ENCODE results near the gene FNDC3B.

FNDC3B gene

GRCh38 chr3:172296248-172296974 lies 257.0 kb downstream of the FNDC3B start:
- Histone ChIP-seq H3K4me1 (ENCODE audit: control insufficient read depth in 2 of 2, insufficient read depth in 2 of 2, low read length in 2 of 2) (no peaks in the 10 kb centered on the region), H3K9me3 (ENCODE audit: control insufficient read depth in 2 of 2, low read length in 2 of 2) (no peaks in the 10 kb centered on the region), H3K27ac (ENCODE audit: low read depth in 2 of 2, low read length in 2 of 2) (no peak overlapping the region), H3K27me3 (ENCODE audit: control insufficient read depth in 2 of 2, insufficient read depth in 2 of 2, low read length in 2 of 2) (no peaks in the 10 kb centered on the region), H3K4me3 (ENCODE audit: low read length in 2 of 2) (no peak overlapping the region), H3K36me3 (ENCODE audit: control insufficient read depth in 2 of 2, insufficient read depth in 2 of 2, low read length in 2 of 2) (peaks cover 40 to 48% of the 10 kb centered on the region in 2 donors), H3K9ac (ENCODE audit: low read depth in 1 of 2, low read length in 2 of 2) (no peak overlapping the region)

DNA sequence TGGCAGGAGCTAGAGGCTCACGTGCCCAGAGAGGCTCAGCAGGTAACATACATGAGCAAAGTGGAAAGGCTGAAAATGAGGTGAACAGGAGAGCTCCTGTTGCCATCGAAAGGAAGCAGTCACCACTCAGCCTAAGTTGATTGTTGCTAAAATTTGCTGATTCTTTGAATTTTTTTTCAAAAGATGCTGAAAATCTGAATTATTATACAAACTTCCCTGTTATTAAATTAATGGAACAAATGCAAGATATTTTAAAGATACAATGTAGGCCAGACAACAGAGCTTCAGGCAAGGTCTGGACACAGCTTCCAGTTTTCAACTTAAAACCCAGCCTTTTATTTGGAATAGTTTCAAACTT lies 257.6 kb downstream of the FNDC3B start:
- no peak overlapping the region for H3K9ac ChIP-seq (ENCODE audit: low read depth in 1 of 2, low read length in 2 of 2)
- H3K9me3 ChIP-seq (ENCODE audit: control insufficient read depth in 2 of 2, low read length in 2 of 2) = no peaks in the 10 kb centered on the region
- no peaks in the 10 kb centered on the region for H3K4me1 ChIP-seq (ENCODE audit: control insufficient read depth in 2 of 2, insufficient read depth in 2 of 2, low read length in 2 of 2)
- H3K36me3 ChIP-seq (ENCODE audit: control insufficient read depth in 2 of 2, insufficient read depth in 2 of 2, low read length in 2 of 2) = peaks cover 40 to 48% of the 10 kb centered on the region in 2 donors
- H3K4me3 ChIP-seq (ENCODE audit: low read length in 2 of 2) = no peak overlapping the region
- H3K27me3 ChIP-seq (ENCODE audit: control insufficient read depth in 2 of 2, insufficient read depth in 2 of 2, low read length in 2 of 2) = no peaks in the 10 kb centered on the region
- H3K27ac ChIP-seq (ENCODE audit: low read depth in 2 of 2, low read length in 2 of 2) = no peak overlapping the region

DNA sequence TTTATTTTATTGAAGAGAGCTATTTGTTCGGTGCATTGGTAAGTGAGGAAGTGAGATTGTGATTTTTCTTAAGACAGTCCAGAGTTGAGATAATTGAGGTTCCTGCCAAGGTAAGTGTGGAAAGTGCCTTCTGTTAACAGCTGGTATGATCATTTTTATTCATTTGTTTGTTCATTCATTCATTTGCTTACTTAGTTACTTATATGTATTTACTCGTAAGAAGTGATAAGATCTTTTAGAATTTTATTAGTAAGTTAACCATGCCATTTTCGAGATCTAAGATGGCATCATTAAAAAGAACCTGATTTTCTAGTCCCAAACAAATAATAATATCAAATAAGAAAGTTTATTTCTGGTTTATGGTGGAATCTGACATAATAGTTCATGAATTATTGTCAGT lies 258.9 kb downstream of the FNDC3B start:
- Histone ChIP-seq H3K4me1 (ENCODE audit: control insufficient read depth in 2 of 2, insufficient read depth in 2 of 2, low read length in 2 of 2) (no peaks in the 10 kb centered on the region), H3K9me3 (ENCODE audit: control insufficient read depth in 2 of 2, low read length in 2 of 2) (no peaks in the 10 kb centered on the region), H3K27ac (ENCODE audit: low read depth in 2 of 2, low read length in 2 of 2) (no peak overlapping the region), H3K36me3 (ENCODE audit: control insufficient read depth in 2 of 2, insufficient read depth in 2 of 2, low read length in 2 of 2) (peaks cover 40 to 48% of the 10 kb centered on the region in 2 donors), H3K9ac (ENCODE audit: low read depth in 1 of 2, low read length in 2 of 2) (no peak overlapping the region), H3K4me3 (ENCODE audit: low read length in 2 of 2) (no peak overlapping the region), H3K27me3 (ENCODE audit: control insufficient read depth in 2 of 2, insufficient read depth in 2 of 2, low read length in 2 of 2) (no peaks in the 10 kb centered on the region)

DNA sequence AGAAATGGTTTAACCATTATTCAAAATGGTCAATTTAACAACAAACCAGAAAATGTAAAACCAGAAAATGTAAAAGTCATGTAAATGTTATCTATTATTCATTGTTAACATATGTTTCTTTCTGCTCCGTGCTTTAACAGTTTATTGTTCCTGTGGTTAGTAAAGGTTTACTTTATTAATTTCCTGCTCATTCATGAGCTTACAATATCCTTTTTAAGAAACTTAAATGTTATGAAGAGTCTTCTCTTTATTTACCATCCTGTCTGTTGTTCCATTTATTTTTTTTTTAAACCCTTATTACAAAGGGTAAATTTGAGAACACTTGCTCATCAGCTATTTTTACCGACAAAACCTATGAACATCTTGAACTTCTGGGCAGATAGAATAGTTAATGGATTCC lies 260.8 kb downstream of the FNDC3B start:
- Histone ChIP-seq H3K9me3 (ENCODE audit: control insufficient read depth in 2 of 2, low read length in 2 of 2) (no peaks in the 10 kb centered on the region), H3K27me3 (ENCODE audit: control insufficient read depth in 2 of 2, insufficient read depth in 2 of 2, low read length in 2 of 2) (no peaks in the 10 kb centered on the region), H3K4me3 (ENCODE audit: low read length in 2 of 2) (no peak overlapping the region), H3K4me1 (ENCODE audit: control insufficient read depth in 2 of 2, insufficient read depth in 2 of 2, low read length in 2 of 2) (no peaks in the 10 kb centered on the region), H3K36me3 (ENCODE audit: control insufficient read depth in 2 of 2, insufficient read depth in 2 of 2, low read length in 2 of 2) (peaks cover 33 to 46% of the 10 kb centered on the region in 2 donors), H3K9ac (ENCODE audit: low read depth in 1 of 2, low read length in 2 of 2) (no peak overlapping the region), H3K27ac (ENCODE audit: low read depth in 2 of 2, low read length in 2 of 2) (no peak overlapping the region)

GRCh38 chr3:172300862-172301261 lies 261.5 kb downstream of the FNDC3B start:
- Histone ChIP-seq H3K9ac (ENCODE audit: low read depth in 1 of 2, low read length in 2 of 2) (no peak overlapping the region), H3K4me1 (ENCODE audit: control insufficient read depth in 2 of 2, insufficient read depth in 2 of 2, low read length in 2 of 2) (peaks cover 0 to 3% of the 10 kb centered on the region in 2 donors), H3K27me3 (ENCODE audit: control insufficient read depth in 2 of 2, insufficient read depth in 2 of 2, low read length in 2 of 2) (no peaks in the 10 kb centered on the region), H3K4me3 (ENCODE audit: low read length in 2 of 2) (no peak overlapping the region), H3K36me3 (ENCODE audit: control insufficient read depth in 2 of 2, insufficient read depth in 2 of 2, low read length in 2 of 2) (peaks cover 33 to 42% of the 10 kb centered on the region in 2 donors), H3K9me3 (ENCODE audit: control insufficient read depth in 2 of 2, low read length in 2 of 2) (no peaks in the 10 kb centered on the region), H3K27ac (ENCODE audit: low read depth in 2 of 2, low read length in 2 of 2) (no peak overlapping the region)

- H3K27ac ChIP-seq (ENCODE audit: low read depth in 2 of 2, low read length in 2 of 2) = no peak overlapping the region
- H3K9me3 ChIP-seq (ENCODE audit: control insufficient read depth in 2 of 2, low read length in 2 of 2) = no peaks in the 10 kb centered on the region
- no peak overlapping the region for H3K4me3 ChIP-seq (ENCODE audit: low read length in 2 of 2)
- H3K27me3 ChIP-seq (ENCODE audit: control insufficient read depth in 2 of 2, insufficient read depth in 2 of 2, low read length in 2 of 2) = no peaks in the 10 kb centered on the region
- H3K4me1 ChIP-seq (ENCODE audit: control insufficient read depth in 2 of 2, insufficient read depth in 2 of 2, low read length in 2 of 2) = peaks cover 0 to 3% of the 10 kb centered on the region in 2 donors
- no peak overlapping the region for H3K9ac ChIP-seq (ENCODE audit: low read depth in 1 of 2, low read length in 2 of 2)
- peaks cover 31 to 36% of the 10 kb centered on the region in 2 donors for H3K36me3 ChIP-seq (ENCODE audit: control insufficient read depth in 2 of 2, insufficient read depth in 2 of 2, low read length in 2 of 2)
Measured at GRCh38 chr3:172302203-172302602, 262.8 kb downstream of the FNDC3B start.

DNA sequence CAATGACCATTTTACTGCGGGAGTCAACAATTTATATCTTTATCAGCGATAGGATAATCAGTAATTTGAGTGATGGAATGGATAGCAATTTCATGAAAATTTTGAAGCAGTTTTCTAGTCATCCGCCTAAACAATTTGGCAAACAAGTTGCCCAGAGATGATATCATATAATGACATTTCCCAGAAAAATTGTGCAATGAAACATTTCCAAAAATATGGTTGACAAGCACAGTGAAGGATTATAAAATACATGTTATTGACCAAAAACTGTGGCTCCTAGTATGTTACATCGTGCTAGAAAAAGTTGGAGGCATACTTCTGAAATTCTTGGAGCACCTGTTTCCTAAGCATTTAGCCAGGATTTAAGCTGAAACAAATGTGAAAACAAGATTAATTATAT lies 263.8 kb downstream of the FNDC3B start:
- H3K4me1 ChIP-seq (ENCODE audit: control insufficient read depth in 2 of 2, insufficient read depth in 2 of 2, low read length in 2 of 2) = peaks cover 0 to 3% of the 10 kb centered on the region in 2 donors
- H3K9me3 ChIP-seq (ENCODE audit: control insufficient read depth in 2 of 2, low read length in 2 of 2) = no peaks in the 10 kb centered on the region
- H3K27me3 ChIP-seq (ENCODE audit: control insufficient read depth in 2 of 2, insufficient read depth in 2 of 2, low read length in 2 of 2) = no peaks in the 10 kb centered on the region
- H3K4me3 ChIP-seq (ENCODE audit: low read length in 2 of 2) = no peak overlapping the region
- H3K27ac ChIP-seq (ENCODE audit: low read depth in 2 of 2, low read length in 2 of 2) = no peak overlapping the region
- H3K9ac ChIP-seq (ENCODE audit: low read depth in 1 of 2, low read length in 2 of 2) = no peak overlapping the region
- H3K36me3 ChIP-seq (ENCODE audit: control insufficient read depth in 2 of 2, insufficient read depth in 2 of 2, low read length in 2 of 2) = peaks cover 39% of the 10 kb centered on the region in 2 donors

DNA sequence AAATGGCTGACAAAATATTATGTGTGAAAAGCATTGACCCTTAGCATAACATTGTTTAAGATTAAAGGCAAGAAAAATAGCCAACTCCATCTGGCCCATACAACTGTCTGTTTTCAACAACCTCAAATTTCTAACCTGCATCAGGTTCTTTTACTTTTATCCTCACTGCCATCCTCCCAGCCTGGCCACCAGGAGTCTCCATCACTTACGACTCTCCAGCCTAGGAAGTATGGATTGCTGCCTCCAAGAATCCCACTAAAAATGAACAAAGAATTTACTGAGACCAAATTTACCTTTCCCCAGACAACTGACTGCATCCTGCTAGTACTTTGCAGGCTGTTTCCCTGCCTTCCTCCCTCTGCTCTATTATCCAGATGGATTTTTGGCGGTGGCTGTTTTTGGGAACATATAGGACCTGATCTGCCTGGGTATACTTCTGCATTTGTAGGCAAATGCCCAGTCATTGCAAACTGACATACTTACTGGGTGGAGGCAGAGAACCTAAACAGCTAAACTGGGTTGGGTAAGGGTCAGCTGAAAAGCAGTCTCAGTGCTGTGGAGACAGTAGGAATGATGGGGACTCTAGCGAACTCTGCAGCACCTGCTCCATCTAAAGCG lies 264.7 kb downstream of the FNDC3B start:
- Histone ChIP-seq H3K9ac (ENCODE audit: low read depth in 1 of 2, low read length in 2 of 2) (no peak overlapping the region), H3K4me1 (ENCODE audit: control insufficient read depth in 2 of 2, insufficient read depth in 2 of 2, low read length in 2 of 2) (peaks cover 0 to 3% of the 10 kb centered on the region in 2 donors), H3K27me3 (ENCODE audit: control insufficient read depth in 2 of 2, insufficient read depth in 2 of 2, low read length in 2 of 2) (no peaks in the 10 kb centered on the region), H3K27ac (ENCODE audit: low read depth in 2 of 2, low read length in 2 of 2) (no peak overlapping the region), H3K4me3 (ENCODE audit: low read length in 2 of 2) (no peak overlapping the region), H3K9me3 (ENCODE audit: control insufficient read depth in 2 of 2, low read length in 2 of 2) (no peaks in the 10 kb centered on the region), H3K36me3 (ENCODE audit: control insufficient read depth in 2 of 2, insufficient read depth in 2 of 2, low read length in 2 of 2) (peaks cover 36 to 42% of the 10 kb centered on the region in 2 donors)

DNA sequence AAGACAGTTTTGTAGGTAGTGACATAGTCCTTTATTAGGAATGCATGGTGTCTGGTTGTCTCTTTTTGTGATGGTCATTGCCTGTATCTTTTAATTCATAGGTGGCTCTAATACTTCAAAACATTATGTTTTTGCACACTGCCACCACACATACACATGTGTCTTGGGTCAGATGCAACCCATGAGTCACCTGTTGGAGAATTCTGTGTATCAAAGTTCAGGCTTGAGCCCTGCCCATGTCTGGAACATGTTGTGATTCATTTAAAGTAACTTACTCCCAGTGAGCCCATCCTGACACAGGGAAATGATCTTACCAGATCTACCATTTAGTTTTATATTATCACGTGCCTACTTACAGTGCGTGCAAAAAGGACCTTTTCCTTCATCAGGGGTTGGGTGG lies 266.2 kb downstream of the FNDC3B start:
- Histone ChIP-seq H3K27ac (ENCODE audit: low read depth in 2 of 2, low read length in 2 of 2) (peak overlapping the region in 1 of 2 donors; percentile 55), H3K9me3 (ENCODE audit: control insufficient read depth in 2 of 2, low read length in 2 of 2) (no peaks in the 10 kb centered on the region), H3K4me3 (ENCODE audit: low read length in 2 of 2) (no peak overlapping the region), H3K9ac (ENCODE audit: low read depth in 1 of 2, low read length in 2 of 2) (no peak overlapping the region), H3K36me3 (ENCODE audit: control insufficient read depth in 2 of 2, insufficient read depth in 2 of 2, low read length in 2 of 2) (peaks cover 39 to 45% of the 10 kb centered on the region in 2 donors), H3K4me1 (ENCODE audit: control insufficient read depth in 2 of 2, insufficient read depth in 2 of 2, low read length in 2 of 2) (peaks cover 0 to 3% of the 10 kb centered on the region in 2 donors), H3K27me3 (ENCODE audit: control insufficient read depth in 2 of 2, insufficient read depth in 2 of 2, low read length in 2 of 2) (no peaks in the 10 kb centered on the region)

DNA sequence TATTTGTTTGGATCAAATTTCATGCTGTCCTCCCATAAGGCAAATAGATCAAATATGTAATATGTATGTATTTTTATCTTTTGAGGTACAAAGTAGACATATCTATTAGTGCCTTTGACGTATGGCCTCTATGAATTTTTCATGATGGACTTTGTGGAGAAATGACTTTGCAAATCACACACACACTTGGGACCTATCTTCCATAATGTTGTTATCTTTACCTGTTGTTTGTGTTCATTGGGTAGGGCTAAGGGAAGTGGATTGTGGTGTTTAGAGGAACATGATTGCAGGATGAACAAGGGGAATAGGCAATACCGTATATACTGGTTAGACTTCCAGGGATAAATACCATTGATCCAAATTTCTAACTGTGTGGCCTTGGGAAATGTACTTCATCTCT lies 266.6 kb downstream of the FNDC3B start:
- H3K9me3 ChIP-seq (ENCODE audit: control insufficient read depth in 2 of 2, low read length in 2 of 2) = no peaks in the 10 kb centered on the region
- peak overlapping the region; percentile 11 to 34 for H3K27ac ChIP-seq (ENCODE audit: low read depth in 2 of 2, low read length in 2 of 2)
- H3K36me3 ChIP-seq (ENCODE audit: control insufficient read depth in 2 of 2, insufficient read depth in 2 of 2, low read length in 2 of 2) = peaks cover 39 to 45% of the 10 kb centered on the region in 2 donors
- no peaks in the 10 kb centered on the region for H3K27me3 ChIP-seq (ENCODE audit: control insufficient read depth in 2 of 2, insufficient read depth in 2 of 2, low read length in 2 of 2)
- no peak overlapping the region for H3K4me3 ChIP-seq (ENCODE audit: low read length in 2 of 2)
- no peak overlapping the region for H3K9ac ChIP-seq (ENCODE audit: low read depth in 1 of 2, low read length in 2 of 2)
- H3K4me1 ChIP-seq (ENCODE audit: control insufficient read depth in 2 of 2, insufficient read depth in 2 of 2, low read length in 2 of 2) = peaks cover 0 to 3% of the 10 kb centered on the region in 2 donors
